Mucosa of descending colon (tissue), 3 donors: ENCODE measurements around the gene CRACR2A. TPM values are rescaled to one million over a fixed set of nuclear protein-coding genes. Genes with fewer than 3 reads are reported as not detected.

Experiments
- ATAC-seq: fragments of 200-7000 bp; cut with Tn5 transposase; one replicate; pipeline ENCODE4 v1.9.1; 2020; ENCODE audit warnings: mild to moderate bottlenecking, moderate library complexity
- DNase-seq, 3 donors: peaks; one replicate each; pipeline ENCODE4 v3.0.0-alpha.2; 2020
- H3K36me3 ChIP-seq: fragments of 200-600 bp; one replicate; pipeline ENCODE4 v1.8.0; 2021; ENCODE audit warnings: low read depth, mild to moderate bottlenecking
- H3K4me1 ChIP-seq: fragments of 200-600 bp; one replicate; pipeline ENCODE4 v1.8.0; 2021; ENCODE audit warnings: low read depth, mild to moderate bottlenecking
- H3K4me3 ChIP-seq: fragments of 200-600 bp; one replicate; pipeline ENCODE4 v1.8.0; 2021; ENCODE audit warnings: mild to moderate bottlenecking
- H3K9me3 ChIP-seq: fragments of 200-600 bp; one replicate; pipeline ENCODE4 v1.8.0; 2021; ENCODE audit warnings: mild to moderate bottlenecking
- CTCF ChIP-seq: fragments of 200-600 bp; IDR thresholded peaks from one replicate; pipeline ENCODE4 v1.8.0; 2022; ENCODE audit warnings: antibody characterized with exemption, mild to moderate bottlenecking
- intact Hi-C, 2 donors: fragments of 100-400 bp; cut with DNase I in 1 of 2; cut with micrococcal nuclease in 1 of 2; formaldehyde crosslinking; loops; one replicate each; pipeline versions ENCODE4 v1.11.0 to v1.11.1; 2022; cut with DNase I, micrococcal nuclease
- total RNA-seq, 3 donors: library from RNA; stranded (reverse); fragmentation: NEBNext Ultra II Directional in 2 of 3; extraction: Animal tissue kit (Norgen Biotek cat#: 25700) in 2 of 3; gene quantifications; one replicate each; pipeline versions ENCODE4 v1.2.1 to v1.2.4, GENCODE V29; 2021 to 2023
- donor health status: DM: no; HTN: no; CAD: no; lungs with moderate emphysema.
- donor health status: DM: no; HTN: no; CAD: no.
- donor health status: DM: no; HTN: yes; CAD: no.

The CRACR2A gene
- total RNA-seq, 3 donors from 2014 or later: 26.9 to 72.5 (median 69.7) TPM

GRCh38 chr12:3747543-3747942, 5.4 kb downstream of the CRACR2A start:
- no peak for TF ChIP-seq CTCF
- peak; percentile 74 for ATAC-seq

GRCh38 chr12:3746758-3747157, 6.2 kb downstream of the CRACR2A start:
- ATAC-seq (no peak), DNase-seq (no peak)
- H3K9me3 ChIP-seq: no peaks in the 10 kb centered on the region
- no peak overlapping the region for H3K4me3 ChIP-seq
- no peaks in the 10 kb centered on the region for H3K4me1 ChIP-seq
- no peaks in the 10 kb centered on the region for H3K36me3 ChIP-seq
- intact Hi-C loops: no loop called here
- TF ChIP-seq CTCF: no peak

More at GRCh38 chr12:3747543-3747942, 5.4 kb downstream of the CRACR2A start:
- peak; percentile 67 to 78 (median 70) for DNase-seq
- no peaks in the 10 kb centered on the region for H3K9me3 ChIP-seq
- intact Hi-C loops: no loop called here
- no peak overlapping the region for H3K4me3 ChIP-seq
- H3K36me3 ChIP-seq: no peaks in the 10 kb centered on the region
- peaks cover 3% of the 10 kb centered on the region for H3K4me1 ChIP-seq

- peaks cover 8% of the 10 kb centered on the region for H3K4me1 ChIP-seq
- intact Hi-C loops: no loop called here
- H3K4me3 ChIP-seq: no peak overlapping the region
- no peak for TF ChIP-seq CTCF
- H3K36me3 ChIP-seq: no peaks in the 10 kb centered on the region
- H3K9me3 ChIP-seq: no peaks in the 10 kb centered on the region
- ATAC-seq (no peak), DNase-seq (no peak)
Measured at GRCh38 chr12:3745152-3745551, 7.8 kb downstream of the CRACR2A start.

GRCh38 chr12:3744229-3744901, 8.5 kb downstream of the CRACR2A start:
- peaks cover 8% of the 10 kb centered on the region for H3K4me1 ChIP-seq
- DNase-seq (no peak), ATAC-seq (no peak)
- no peak overlapping the region for H3K4me3 ChIP-seq
- intact Hi-C loops: no loop called here
- H3K9me3 ChIP-seq: no peaks in the 10 kb centered on the region
- no peaks in the 10 kb centered on the region for H3K36me3 ChIP-seq
- TF ChIP-seq CTCF: no peak

GRCh38 chr12:3743803-3744202, 9.1 kb downstream of the CRACR2A start:
- DNase-seq (no peak), ATAC-seq (no peak)
- Histone ChIP-seq H3K9me3 (no peaks in the 10 kb centered on the region), H3K36me3 (no peaks in the 10 kb centered on the region), H3K4me3 (no peak overlapping the region), H3K4me1 (peaks cover 8% of the 10 kb centered on the region)
- no peak for TF ChIP-seq CTCF
- intact Hi-C loops: no loop called here
